ENCODE measurements around the gene ABAT.
"Not testable (repeated sequence)": the region's sequence is repeated elsewhere in the genome, so short reads cannot be mapped to it uniquely, and the experiment has no call there.

The ABAT gene

DNA sequence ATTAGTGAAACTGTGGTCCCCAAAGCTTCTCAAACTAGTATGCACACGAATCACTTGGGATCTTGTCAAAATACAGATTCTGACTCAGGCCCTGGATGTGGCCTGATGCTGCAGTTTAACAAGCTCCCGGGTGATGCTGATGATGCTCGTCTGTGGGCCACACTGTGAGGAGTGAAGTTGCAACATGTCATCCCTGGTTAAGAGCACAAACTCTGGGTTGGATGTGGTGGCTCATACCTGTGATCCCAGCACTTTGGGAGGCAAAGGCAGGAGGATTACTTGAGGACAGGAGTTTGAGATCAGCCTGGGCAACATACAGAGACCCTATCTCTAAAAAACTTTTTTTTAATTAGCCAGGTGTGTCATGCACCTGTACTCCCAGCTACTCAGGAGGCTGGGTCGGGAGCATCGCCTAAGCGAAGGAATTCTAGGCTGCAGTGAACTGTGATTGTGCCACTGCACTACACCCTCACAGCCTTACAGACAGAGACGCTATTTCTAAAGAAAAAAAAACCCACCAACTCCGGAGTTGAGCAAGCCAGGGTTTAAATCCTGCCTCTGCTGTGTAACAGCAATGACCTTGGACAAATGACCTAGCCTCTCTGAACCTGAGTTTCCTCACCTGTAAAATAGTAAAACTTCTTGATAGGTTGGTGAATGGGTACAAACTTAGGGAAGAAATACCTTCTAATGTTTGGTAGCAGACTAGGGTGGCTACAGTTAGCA lies 24.4 kb upstream of the ABAT start:
- no peak for DNase-seq (ENCODE audit: low read depth in 3 of 3)

DNA sequence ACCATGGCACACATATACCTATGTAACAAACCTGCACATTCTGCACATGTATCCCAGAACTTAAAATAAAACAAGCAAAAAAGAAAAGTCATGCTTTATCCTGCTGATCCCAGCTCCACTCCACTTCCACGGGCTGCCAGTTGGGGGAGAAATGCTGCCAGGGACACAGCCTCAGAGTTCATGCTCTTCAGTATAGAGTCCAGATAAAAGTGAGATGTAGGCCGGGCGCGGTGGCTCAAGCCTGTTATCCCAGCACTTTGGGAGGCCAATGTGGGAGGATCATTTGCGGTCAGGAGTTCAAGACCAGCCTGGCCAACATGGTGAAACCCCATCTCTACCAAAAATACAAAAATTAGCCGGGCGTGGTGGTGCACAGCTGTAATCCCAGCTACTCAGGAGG lies 22.5 kb upstream of the ABAT start:
- DNase-seq (ENCODE audit: low read depth in 3 of 3) = not testable (repeated sequence)

DNA sequence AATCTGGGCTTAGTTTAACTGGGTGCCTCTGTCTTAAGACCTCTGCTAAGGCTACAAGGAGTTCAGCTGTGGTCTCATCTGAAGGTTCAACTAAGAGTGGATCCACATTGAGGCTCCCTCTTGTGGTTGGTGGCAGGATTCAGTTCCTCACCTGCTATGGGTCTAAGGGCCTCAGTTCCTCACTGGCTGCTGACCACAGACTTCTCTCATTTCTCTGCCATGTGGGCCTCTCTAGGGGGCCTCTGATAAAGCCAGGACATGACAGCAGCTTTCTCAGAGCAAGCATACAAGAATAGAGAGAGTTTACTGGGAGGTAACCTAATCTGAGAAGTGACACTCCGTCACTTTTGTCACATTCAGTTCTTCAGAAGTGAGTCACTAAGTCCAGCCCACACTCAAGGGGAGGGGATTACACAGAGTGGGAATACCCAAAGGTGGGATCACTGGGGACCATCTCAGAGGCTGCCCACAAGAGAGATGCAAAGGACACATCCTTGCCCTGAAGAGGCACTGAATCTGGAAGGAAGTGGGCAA lies 19.2 kb upstream of the ABAT start:
- peak; percentile 15 to 40 (median 16) for DNase-seq (ENCODE audit: low read depth in 3 of 3)

DNA sequence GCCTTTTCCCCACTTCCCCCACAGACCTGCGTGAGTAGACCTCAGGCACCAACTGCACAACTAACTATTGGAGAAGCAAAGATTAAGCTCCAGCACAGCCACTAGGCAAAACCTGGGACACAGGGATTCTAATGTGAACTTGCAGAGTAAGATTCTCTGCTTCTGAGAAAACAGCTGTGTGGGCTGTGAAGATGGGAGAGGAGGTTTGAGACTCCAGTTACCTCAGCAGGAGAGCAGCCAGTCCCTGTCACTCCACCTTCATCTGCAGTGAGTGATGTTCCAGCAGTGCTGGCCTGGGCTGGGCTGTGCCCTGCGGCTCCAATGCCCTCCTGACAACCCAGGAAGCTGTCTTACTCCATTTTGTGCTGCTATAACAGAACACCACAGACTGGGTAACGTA lies 18.0 kb upstream of the ABAT start:
- DNase-seq (ENCODE audit: low read depth in 3 of 3) = no peak

DNA sequence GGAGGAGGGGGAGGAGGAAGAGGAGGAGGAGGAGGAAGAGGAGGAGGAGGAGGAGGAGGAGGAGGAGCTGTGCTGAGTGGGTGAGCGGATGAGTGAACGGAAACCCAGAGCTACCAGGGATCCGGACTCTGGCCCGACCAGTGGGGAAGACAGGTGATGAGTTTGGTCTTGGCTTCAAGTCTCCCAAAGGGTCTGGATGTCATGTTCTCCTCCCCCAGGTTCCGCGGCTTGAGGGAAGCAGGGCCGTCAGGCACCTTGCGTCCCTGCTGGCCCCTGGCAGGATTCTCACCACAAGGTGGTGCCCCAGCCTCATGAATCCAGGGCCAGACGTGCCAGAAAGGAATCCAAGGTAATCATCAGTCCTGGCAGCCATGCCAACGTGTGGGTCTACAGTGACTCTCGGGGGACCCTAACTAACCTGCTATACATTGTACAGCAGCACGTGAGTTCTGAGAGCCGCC lies 13.5 kb upstream of the ABAT start:
- peak; percentile 21 to 43 (median 39) for DNase-seq (ENCODE audit: low read depth in 3 of 3)

DNA sequence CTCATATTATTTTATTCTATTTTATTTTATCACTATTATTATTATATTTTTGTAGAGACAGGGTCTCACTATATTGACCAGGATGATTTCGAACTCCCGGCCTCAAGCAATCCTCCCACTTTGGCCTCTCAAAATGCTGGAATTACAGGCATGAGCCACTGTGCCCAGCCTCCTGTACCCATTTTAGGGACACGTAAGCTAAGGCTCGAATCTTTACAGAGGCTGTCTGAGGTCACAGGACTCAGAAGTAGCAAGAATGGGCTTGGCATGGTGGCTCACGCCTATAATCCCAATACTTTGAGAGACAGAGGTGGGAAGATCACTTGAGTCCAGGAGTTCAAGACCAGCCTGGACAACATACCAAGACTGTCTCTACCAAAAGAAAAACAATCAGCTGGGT lies 12.7 kb upstream of the ABAT start:
- no peak for DNase-seq (ENCODE audit: low read depth in 3 of 3)

DNA sequence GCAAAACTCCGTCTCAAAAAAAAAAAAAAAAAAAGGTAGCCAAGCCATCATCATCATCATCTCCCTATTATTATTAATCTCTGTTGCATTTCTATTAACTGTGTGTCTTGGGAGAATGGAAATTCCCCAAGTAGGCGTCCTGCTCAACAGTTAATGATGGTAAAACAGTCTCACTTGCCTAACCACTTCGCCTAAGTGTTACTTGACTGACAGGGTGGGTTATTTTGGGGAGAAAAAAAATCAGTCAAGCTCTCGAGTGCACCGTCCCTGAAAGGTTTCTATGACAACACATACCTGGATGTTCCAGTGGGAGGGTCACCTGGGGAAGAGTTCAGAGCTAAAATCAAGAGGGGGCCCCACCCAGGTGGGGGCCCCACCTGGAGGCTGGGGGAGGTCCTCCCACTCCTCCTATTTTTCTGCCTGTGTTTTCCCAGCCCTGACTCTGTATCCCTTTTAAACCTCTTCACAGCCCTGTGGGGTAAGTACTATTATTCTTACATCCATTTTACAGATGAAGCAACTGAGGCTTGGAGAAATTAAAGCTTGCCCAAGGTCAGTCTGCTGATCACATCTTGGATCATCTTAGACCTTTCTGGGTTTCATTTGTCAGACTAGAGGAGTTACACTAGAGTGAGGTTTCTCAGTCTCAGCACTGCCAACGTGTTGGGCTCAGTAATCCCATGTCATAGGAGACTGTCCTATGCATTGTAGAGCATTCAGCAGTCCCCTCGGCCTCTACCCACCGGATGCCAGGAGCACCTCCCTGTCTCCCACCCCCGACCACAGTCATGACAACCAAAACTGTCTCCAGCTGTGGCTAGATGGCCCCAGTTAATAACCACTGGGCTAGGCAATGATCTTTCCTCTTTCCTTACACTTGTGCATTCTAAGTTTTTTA lies 11.0 kb upstream of the ABAT start:
- DNase-seq (ENCODE audit: low read depth in 3 of 3) = no peak

DNA sequence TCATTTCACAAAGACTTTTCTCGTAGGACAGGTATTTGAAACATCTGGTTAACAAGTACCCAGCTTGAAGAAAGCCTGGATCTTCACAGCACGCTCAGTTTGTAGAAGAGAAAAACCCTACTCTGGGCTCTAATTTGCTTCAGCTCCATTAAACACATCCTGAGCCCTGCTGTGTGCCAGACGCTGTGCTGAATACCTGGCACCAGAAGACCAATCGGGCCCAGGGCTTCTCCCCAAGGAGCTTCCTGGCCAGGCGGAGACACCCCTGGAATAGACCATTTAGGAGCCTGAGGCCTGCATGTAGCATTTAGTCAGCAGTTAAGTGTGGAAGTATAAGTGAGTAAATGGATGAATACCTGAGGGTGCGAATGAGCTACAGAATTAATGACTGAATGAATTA lies 8.9 kb upstream of the ABAT start:
- DNase-seq (ENCODE audit: low read depth in 3 of 3) = no peak

DNA sequence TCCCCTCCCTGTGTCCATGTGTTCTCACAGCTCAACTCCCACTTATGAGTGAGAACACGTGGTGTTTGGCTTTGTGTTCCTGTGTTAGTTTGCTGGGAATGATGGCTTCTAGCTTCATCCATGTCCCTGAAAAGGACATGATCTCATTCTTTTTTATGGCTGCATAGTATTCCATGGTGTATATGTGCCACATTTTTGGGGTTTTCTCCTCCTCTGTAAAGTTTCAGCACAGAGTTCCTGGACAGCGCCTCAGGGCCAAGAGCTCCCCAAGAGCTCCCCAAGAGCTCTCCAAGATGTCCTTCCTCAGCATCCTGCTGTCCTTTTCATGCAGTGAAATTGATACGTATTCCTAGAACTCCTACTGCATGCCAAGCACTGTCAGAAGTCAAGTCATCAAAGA lies 6.9 kb upstream of the ABAT start:
- no peak for DNase-seq (ENCODE audit: low read depth in 3 of 3)

DNA sequence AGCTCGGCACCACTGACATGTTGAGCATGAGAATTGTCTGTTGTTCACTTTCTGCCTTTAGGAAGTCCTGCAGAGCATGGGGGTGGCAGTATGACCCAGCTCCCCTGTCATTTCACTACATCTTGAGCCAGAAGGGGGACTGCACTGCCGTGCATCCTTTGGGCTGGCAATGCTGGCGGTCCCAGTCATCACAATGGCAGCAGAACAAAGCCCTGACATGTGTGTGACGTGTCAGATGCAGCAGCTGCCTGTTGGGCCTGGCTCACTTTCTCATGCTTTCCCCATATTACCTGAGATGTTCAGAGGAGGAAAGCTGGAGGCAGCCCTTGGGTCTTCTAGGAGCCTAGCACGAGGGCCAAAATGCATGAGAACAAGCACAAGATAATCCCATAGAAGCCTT lies 6.3 kb upstream of the ABAT start:
- no peak for DNase-seq (ENCODE audit: low read depth in 3 of 3)

DNA sequence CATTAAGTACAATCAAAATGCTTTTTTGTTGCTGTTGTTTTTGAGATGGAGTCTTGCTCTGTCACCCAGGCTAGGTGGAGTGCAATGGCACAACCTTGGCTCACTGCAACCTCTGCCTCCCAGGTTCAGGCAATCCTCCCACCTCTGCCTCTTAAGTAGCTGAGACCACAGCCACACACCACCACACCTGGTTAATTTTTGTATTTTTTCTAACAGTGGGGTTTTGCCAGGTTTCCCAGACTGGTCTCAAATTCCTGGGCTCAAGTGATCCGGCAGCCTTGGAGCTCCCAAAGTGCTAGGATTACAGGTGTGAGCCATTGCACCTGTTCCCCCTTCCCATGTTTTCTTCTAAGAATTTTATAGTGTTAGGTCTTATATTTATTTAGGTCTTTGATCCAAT lies 4.9 kb upstream of the ABAT start:
- no peak for DNase-seq (ENCODE audit: low read depth in 3 of 3)

DNA sequence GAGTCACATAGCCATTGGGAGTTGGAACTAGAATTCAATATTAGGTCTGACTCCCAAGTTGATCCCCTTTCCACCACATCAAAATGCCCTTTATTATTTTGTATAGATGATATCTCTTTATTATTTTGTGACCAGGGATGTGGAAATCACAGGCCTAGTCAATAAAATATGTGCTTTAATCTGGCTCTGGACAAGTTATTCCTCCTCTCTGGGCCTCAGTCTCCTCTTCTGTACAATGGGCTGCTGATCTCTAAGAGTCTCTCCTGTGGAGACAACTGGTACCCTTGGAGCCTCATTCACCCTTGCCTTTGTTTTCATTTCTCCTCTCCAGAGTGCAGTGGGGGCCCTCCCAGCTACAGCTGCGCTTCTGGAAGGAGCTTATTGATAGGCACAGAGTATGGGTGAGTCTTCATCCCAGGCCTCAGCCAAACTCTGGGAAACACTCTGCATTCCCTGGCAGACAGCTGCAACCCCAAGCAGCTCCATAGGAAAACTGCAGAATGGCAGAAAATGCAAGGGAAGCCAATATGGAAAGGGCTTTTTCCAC lies 4.3 kb upstream of the ABAT start:
- DNase-seq (ENCODE audit: low read depth in 3 of 3) = no peak

DNA sequence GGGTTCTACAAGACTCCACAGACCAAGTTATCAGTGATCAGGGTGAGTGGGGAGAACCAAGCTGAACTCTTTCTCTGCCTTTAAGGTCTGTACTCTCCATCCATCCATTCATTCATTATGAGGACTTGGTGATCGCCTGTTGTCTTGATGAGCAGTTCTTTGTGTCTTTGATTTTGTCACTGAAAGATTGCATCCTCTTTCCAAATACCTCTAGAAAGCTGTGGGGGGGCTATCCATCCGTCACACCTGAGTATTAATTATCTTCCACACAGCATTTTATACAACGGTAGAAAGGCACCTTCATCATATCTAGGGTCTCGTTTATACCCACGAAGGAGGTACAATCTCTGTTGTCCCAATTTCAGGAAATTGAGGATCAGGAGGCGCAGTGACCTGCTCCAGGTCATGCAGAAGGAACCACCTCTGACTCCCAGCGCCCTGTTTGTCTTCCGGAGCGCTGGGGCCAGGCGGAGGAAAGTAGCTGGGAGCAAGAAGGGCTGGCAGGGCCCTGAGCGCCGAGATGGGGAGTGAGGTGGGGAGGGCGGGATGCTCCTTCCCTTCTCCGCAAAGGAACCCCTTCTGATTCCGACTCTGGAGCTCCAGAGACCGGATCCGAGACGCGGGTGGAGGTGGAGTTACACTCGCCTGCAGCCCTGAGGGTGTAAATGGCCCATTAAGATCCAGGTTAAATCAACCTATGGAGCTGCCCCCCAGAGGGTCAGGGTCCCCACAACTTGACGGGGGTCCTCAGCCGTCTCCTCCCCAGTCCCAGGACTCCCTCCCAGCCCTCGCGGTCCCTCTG lies 605 bp upstream of the ABAT start:
- no peak for DNase-seq (ENCODE audit: low read depth in 3 of 3)

DNA sequence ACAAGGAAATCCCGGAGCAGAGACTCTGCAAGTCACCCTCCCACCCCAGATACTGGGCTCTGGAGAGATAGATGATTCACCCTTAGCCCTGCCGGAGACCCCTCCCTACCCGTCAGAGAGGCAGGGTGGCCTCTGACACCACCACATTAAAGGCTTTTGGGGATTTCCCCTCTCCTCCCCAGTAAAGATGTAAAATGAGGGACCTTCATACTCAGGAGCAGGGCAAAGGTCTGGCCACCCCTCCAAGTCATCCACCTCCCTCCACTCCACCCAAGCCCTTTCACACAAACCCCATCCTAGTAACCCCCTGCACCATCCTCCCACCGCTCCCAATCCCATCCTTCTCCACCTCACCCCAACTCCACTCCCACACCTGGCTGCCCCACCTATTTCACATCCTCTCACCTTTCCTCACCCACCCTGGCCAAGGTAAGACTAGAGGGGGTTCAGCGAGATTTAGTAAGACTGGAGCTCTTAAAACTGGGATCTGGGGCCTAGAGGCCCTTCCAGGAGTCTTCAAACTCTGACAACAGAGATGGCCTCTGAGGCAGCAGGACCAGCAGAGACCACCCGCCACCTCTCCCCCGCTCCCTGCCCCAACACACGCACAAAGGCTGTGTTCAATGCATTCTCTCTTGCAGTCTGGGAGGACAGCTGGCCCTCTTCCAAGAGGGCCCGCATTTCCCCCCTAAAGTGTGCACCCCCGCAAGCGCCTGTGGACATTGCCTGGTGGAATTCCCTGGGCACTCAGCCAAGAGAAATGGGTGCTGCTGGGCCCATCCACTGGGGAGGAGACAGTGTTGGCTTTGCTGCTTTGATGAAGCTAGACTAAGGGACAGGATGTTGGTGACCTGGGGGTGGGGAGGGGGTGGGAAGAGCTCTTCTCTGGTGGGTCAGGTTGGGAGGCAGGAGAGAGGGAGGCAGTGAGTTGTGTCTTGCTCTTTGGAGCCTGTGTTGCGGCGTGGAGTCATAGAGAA lies 1.1 kb downstream of the ABAT start:
- DNase-seq (ENCODE audit: low read depth in 3 of 3) = peak; percentile 24 to 52 (median 24)

DNA sequence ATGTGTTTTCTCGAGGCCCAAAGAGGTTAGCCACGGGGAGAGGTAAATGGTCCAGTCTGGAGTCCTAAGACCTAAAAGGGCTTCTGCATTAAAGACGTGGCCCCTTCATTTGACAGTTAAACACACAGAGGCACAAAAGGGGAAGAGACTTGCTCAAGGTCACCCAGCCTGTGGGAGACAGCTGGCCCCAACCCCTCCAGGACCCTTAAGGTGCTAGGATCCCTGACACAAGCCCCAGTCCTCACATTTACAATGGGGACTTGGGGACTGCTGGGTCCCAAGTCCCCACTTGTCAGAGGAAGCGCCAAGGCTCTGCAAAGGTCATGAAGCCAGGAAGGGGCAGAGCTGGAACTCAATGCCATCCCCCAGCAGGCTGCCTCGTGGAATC lies 1.7 kb downstream of the ABAT start:
- no peak for DNase-seq (ENCODE audit: low read depth in 3 of 3)

DNA sequence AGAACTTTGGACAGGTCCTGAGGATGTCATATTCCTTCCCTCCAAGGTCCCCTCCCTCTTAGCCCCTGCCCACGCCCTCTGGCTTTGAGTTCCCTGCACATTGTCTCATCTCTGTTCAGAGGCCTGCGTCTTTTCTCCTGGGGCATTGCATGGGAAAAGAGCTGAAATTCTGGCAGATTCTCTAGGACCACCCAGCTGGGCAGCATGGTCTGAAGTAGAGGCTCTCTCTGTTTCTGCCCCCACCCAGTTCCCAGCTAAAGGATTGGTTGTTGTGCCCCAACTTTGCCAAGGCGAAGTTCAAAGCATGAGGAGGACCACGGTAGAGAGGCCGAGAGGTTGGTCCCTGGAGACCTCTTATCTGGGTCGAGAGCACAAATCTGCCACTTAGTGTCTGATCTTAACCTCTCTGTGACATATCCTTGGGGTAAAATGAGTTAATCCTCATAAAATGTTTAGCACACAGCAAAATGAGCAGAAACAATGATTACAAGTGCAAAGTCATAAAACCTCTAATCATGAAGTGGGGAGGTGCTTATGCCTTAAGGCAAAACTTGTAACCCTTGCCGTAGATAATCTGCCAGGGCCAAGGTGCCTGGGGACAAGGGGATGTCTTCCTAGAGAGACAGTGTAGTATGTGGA lies 2.4 kb downstream of the ABAT start:
- DNase-seq (ENCODE audit: low read depth in 3 of 3) = no peak

DNA sequence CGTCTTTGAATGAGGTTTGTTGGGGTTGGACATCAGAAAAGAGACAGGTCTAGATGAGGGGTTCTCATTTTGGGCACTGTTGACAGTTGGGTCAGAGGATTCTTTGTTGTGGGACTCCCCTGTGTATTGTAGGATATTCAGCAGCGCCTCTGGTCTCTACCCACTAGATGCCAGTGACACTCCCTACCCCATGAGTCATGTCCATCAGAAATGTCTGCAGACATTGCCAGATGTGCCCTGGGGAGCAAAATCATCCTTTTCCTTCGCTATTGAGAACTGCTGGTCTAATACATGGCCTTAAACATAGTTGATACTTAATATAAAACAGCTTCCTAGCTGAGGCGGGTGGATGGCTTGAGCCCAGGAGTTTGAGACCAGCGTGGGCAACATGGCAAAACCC lies 3.1 kb downstream of the ABAT start:
- no peak for DNase-seq (ENCODE audit: low read depth in 3 of 3)

DNA sequence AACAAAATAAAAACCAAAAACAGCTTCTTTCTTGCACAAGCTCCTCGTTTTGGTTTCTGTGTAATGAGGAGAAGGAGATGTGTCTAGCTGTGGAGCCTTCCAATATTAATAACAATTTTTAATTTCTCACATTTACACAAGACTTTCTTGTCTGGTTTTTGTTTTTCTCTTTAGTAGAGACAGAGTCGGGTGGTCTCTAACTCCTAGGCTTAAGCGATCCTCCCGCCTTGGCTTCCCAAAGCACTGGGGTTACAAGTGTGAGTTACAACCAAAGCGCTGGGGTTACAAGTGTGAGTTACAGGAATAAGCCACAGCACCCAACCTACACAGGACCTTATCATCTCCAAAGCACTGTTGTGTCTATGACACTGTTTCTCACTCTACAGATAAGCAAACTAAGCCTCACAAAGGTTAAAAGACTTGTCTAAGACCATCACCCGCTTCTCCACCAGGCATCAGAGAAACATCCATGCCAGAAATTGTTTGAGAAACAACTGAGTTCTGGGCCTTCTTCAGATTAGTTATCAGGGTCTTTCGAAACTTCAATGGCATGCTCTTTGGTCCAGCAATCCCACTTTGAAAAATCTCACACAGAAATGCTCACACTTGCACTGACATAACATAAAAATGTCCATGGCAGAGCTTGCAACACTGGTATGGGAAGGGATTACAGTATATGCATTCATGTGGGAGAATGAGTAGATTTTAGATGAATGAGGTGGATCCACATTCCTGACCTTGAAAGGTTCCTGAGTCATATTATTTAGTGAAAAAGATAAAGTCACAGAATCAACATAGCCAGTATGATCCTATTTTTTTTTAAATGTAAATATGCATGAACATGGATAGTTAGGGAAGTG lies 3.9 kb downstream of the ABAT start:
- DNase-seq (ENCODE audit: low read depth in 3 of 3) = no peak

DNA sequence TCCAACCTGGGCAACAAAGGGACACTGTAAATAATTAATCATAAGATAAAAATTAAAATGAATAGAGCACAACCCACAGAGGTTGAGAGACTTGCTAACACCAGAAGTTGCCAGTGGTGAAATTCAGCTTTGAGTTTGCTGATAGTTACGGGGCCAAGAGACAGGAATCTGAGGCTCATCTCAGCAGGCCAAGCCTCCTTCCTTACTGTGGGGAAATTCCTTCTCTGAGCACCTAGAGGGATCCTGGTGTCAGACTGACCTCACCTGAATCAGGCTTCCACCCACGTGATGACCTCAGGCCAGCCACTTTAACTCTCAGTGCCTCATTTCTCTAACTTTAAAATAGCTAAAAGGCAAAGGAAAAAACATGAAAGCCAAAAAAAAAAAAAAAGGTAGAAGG lies 4.7 kb downstream of the ABAT start:
- DNase-seq (ENCODE audit: low read depth in 3 of 3) = no peak

All from stimulated activated CD4-positive, alpha-beta T cell treated with anti-CD3 and anti-CD28 coated beads, TNF-alpha, amount 100 ng/mL, for 48 hours (primary cell).